Prostate gland (tissue), 2 donors: ENCODE results near the gene ADAR. TPM values are rescaled to one million over a fixed set of nuclear protein-coding genes. Genes with fewer than 3 reads are reported as not detected.

ENCODE experiments used
- DNase-seq: peaks from one replicate; pipeline ENCODE4 v3.0.0-alpha.2; 2019; ENCODE audit warnings: low spot score
- H3K27ac ChIP-seq, 2 donors: fragments of 200-600 bp; sonication (generic); 2 replicates each; pipeline ENCODE4 v1.5.1; 2017 to 2019
- H3K27me3 ChIP-seq: fragments of 200-600 bp; sonication (generic); replicated peaks from 2 replicates; pipeline ENCODE4 v1.5.1; 2019; ENCODE audit not compliant: insufficient read depth
- H3K36me3 ChIP-seq, 2 donors: fragments of 200-600 bp; sonication (generic); 1 replicate in 1 of 2; 2 replicates in 1 of 2; pipeline versions ENCODE4 v1.5.1 to v1.8.1; 2017 to 2019
- H3K4me1 ChIP-seq: fragments of 200-600 bp; sonication (generic); replicated peaks from 2 replicates; pipeline ENCODE4 v1.5.1; 2019
- H3K4me3 ChIP-seq, 2 donors: fragments of 200-600 bp; sonication (generic); 2 replicates each; pipeline ENCODE4 v1.5.1; 2017 to 2019
- H3K9me3 ChIP-seq: fragments of 200-600 bp; sonication (generic); 2 replicates; pipeline ENCODE4 v1.5.1; 2017
- CTCF ChIP-seq, 4 experiments: fragments of 200-600 bp in 2 of 4; fragments of 450-650 bp in 2 of 4; sonication (generic) in 2 of 4; IDR thresholded peaks; 1 replicate in 3 of 4; 2 replicates in 1 of 4; pipeline ENCODE4 v1.5.1; 2016 to 2019; ENCODE audit warnings: antibody characterized with exemption in 4 of 4, mild to moderate bottlenecking in 2 of 4, moderate library complexity in 2 of 4
- POLR2A ChIP-seq: fragments of 450-650 bp; IDR thresholded peaks from one replicate; pipeline ENCODE4 v1.6.1; 2016; ENCODE audit warnings: antibody characterized with exemption, mild to moderate bottlenecking
- POLR2AphosphoS5 ChIP-seq: sonication (generic); formaldehyde crosslinking; IDR thresholded peaks from one replicate; pipeline ENCODE4 v1.6.1; 2017; ENCODE audit warnings: antibody characterized with exemption
- WGBS: methylation state at CpG from one replicate; pipeline ENCODE4 v1.1.5; 2018; 5-methylcytosine and 5-hydroxymethylcytosine counted together
- intact Hi-C: fragments of 100-400 bp; cut with DNase I; formaldehyde crosslinking; loops from one replicate; pipeline ENCODE4 v1.14.2; 2022
- total RNA-seq, 2 donors: library from RNA; depleted of rRNA; stranded (reverse); fragments of >200 nt; gene quantifications; one replicate each; pipeline ENCODE4 v1.1.0, GENCODE V29; 2016

Gene ADAR
- total RNA-seq, 2 donors from 2014 or later: 98.1 to 181 TPM

- DNase-seq: no peak
- Histone ChIP-seq H3K27me3 (no peaks in the 10 kb centered on the region), H3K9me3 (no peaks in the 10 kb centered on the region), H3K4me1 (no peaks in the 10 kb centered on the region), H3K4me3 (no peak overlapping the region), H3K36me3 (peaks cover 34 to 79% of the 10 kb centered on the region in 2 donors), H3K27ac (no peak overlapping the region)
- intact Hi-C loops: no loop called here
- WGBS: 87% methylated on average over 10 of the region's 10 CpGs
- TF ChIP-seq CTCF (IDR thresholded peaks at IDR 0.05) (no peak), POLR2AphosphoS5 (no peak), POLR2A (no peak)
These were observed 21.8 kb downstream of the ADAR start for GRCh38 chr1:154586231-154586630.

- Histone ChIP-seq H3K4me3 (no peak overlapping the region), H3K27ac (no peak overlapping the region), H3K27me3 (no peaks in the 10 kb centered on the region), H3K4me1 (no peaks in the 10 kb centered on the region), H3K36me3 (peaks cover 32 to 70% of the 10 kb centered on the region in 2 donors), H3K9me3 (no peaks in the 10 kb centered on the region)
- DNase-seq: no peak
- WGBS: 88% methylated on average over 9 of the region's 9 CpGs
- intact Hi-C loops: no loop called here
- TF ChIP-seq CTCF (IDR thresholded peaks at IDR 0.05): no peak
These were observed 23.6 kb downstream of the ADAR start for GRCh38 chr1:154584267-154584994.

GRCh38 chr1:154583773-154584172, 24.2 kb downstream of the ADAR start:
- Histone ChIP-seq H3K36me3 (peaks cover 25 to 63% of the 10 kb centered on the region in 2 donors), H3K4me1 (no peaks in the 10 kb centered on the region), H3K27ac (no peak overlapping the region), H3K4me3 (no peak overlapping the region), H3K9me3 (no peaks in the 10 kb centered on the region), H3K27me3 (no peaks in the 10 kb centered on the region)
- intact Hi-C loops: no loop called here
- TF ChIP-seq POLR2AphosphoS5: no peak
- no peak for TF ChIP-seq POLR2A
- no peak for TF ChIP-seq CTCF (IDR thresholded peaks at IDR 0.05)
- DNase-seq: no peak
- WGBS: 62% methylated on average over 9 of the region's 9 CpGs

- Histone ChIP-seq H3K27me3 (no peaks in the 10 kb centered on the region), H3K36me3 (peaks cover 16 to 55% of the 10 kb centered on the region in 2 donors), H3K9me3 (no peaks in the 10 kb centered on the region), H3K4me3 (no peak overlapping the region), H3K27ac (no peak overlapping the region), H3K4me1 (no peaks in the 10 kb centered on the region)
- DNase-seq: no peak
- WGBS: 80% methylated on average over 6 of the region's 6 CpGs
- TF ChIP-seq CTCF (IDR thresholded peaks at IDR 0.05) (no peak), POLR2A (no peak), POLR2AphosphoS5 (no peak)
- intact Hi-C loops: no loop called here
These were observed 25.1 kb downstream of the ADAR start for GRCh38 chr1:154582885-154583284.

- H3K4me1 ChIP-seq: no peaks in the 10 kb centered on the region
- H3K27me3 ChIP-seq: no peaks in the 10 kb centered on the region
- H3K27ac ChIP-seq: no peak overlapping the region
- peaks cover 14 to 48% of the 10 kb centered on the region in 2 donors for H3K36me3 ChIP-seq
- TF ChIP-seq CTCF (IDR thresholded peaks at IDR 0.05) (no peak), POLR2AphosphoS5 (no peak), POLR2A (no peak)
- DNase-seq: no peak
- no peaks in the 10 kb centered on the region for H3K9me3 ChIP-seq
- WGBS: 68% methylated on average over 3 of the region's 3 CpGs
- no peak overlapping the region for H3K4me3 ChIP-seq
- intact Hi-C loops: no loop called here
These were observed 26.2 kb downstream of the ADAR start for GRCh38 chr1:154581766-154582165.
